LNCaP clone FGC (cell line): ENCODE results near the gene ILF3.

Experiments used
- DNase-seq: peaks from one replicate; pipeline ENCODE4 v3.0.0-alpha.2; 2011; ENCODE audit warnings: low read depth
- H3K4me3 ChIP-seq: 2 replicates; pipeline ENCODE4 v1.5.1; 2011; ENCODE audit warnings: mild to moderate bottlenecking, low read depth, low read length, control low read depth
- TF ChIP-seq, protein P1 (sequence below): IDR thresholded peaks from 2 replicates; pipeline ENCODE4 v1.5.1; 2012; ENCODE audit warnings: mild to moderate bottlenecking; ENCODE audit not compliant: control insufficient read depth, insufficient read depth; ENCODE audit errors: extremely low read depth

Gene ILF3

GRCh38 chr19:10653732-10654609 is at the start of gene ILF3:
Gene ILF3, plus strand, starts transcription at chr19:10654346. Its CDS starts 16,260 bp downstream, at chr19:10670606.
- peak; percentile 100 for DNase-seq
- peak within 1 kb of the TSS; percentile 95 for H3K4me3 ChIP-seq
- TF ChIP-seq, protein P1, sequence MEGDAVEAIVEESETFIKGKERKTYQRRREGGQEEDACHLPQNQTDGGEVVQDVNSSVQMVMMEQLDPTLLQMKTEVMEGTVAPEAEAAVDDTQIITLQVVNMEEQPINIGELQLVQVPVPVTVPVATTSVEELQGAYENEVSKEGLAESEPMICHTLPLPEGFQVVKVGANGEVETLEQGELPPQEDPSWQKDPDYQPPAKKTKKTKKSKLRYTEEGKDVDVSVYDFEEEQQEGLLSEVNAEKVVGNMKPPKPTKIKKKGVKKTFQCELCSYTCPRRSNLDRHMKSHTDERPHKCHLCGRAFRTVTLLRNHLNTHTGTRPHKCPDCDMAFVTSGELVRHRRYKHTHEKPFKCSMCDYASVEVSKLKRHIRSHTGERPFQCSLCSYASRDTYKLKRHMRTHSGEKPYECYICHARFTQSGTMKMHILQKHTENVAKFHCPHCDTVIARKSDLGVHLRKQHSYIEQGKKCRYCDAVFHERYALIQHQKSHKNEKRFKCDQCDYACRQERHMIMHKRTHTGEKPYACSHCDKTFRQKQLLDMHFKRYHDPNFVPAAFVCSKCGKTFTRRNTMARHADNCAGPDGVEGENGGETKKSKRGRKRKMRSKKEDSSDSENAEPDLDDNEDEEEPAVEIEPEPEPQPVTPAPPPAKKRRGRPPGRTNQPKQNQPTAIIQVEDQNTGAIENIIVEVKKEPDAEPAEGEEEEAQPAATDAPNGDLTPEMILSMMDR = no peak

DNA sequence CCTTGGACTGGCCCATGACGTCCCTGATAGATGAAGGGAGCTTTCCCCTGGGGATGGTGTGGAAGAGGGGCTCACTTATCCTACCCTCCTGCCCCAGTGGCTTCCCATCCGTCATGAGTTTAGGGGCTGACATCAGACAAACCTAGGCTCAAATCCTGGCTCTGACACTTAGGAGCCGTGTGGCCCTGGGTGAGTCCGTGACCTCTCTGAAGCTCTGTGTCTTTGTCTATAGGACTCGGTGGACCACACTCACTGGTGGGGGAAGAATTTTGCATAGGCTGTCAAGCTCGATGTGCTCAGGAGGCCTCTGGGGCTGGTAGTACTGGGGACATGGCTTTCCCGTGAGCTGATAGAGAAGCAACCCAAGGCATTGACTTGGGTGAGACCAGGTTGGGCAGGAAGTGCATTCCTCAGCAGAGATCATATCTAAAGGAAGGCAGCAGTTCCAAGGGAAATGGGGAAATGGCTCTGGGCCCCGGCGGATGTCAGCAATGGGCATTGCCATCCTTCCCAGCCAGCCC is 49.6 kb upstream of the ILF3 start:
- no peak for DNase-seq
- TF ChIP-seq, protein P1 = no peak
- H3K4me3 ChIP-seq = no peak overlapping the region

DNA sequence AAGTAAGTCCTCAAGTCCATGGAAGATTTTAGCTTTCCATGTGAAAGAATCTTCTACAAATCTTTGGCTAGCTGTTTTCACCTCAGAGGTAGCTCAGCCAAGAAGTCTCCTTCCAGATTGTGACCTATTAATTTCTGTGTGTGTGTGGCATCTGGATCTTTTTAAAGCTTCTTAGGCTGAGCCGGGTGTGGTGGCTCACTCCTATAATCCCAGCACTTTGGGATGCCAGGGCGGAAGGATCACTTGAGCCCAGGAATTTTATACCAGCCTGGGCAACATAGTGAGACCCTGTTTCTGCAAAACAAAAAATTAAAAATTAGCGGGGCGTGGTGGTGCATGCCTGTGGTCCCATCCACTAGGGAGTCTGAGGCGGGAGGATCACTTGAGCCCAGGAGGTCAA is 42.2 kb upstream of the ILF3 start:
- TF ChIP-seq, protein P1 = no peak
- DNase-seq = no peak
- H3K4me3 ChIP-seq = no peak overlapping the region

DNA sequence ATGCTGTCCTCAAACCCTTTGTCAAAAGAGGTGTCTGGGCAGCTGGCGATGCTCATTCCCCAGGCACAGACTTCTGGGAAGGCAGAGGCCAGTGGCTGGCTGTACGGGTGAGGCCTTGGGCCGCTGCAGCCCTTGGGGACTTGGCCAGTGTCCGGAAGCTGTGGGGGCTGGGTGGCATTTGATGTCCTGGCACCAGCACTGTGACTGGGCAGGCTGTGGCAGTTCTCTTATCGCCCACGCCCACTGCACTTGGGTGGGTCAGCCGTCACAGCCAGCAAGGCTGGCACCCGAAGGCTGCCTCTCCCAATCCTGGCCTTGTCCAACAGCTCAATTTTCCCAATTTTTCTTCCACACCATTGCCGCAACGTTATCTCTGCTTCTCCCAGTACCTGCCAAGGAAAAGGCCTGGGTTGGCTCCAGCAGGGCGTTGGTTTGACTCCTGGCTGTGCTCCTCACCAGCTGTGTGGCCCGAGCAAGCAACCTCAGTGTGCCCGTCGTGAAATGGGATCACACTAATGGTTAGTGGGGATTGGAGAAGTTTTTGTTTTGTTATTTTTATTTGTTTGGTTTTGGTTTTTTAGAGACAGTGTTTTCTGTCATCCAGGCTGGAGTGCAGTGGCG is 41.5 kb upstream of the ILF3 start:
- H3K4me3 ChIP-seq = no peak overlapping the region
- TF ChIP-seq, protein P1 = no peak
- no peak for DNase-seq

GRCh38 chr19:10615429-10616023 is 38.6 kb upstream of the ILF3 start:
- DNase-seq = no peak
- H3K4me3 ChIP-seq = no peak overlapping the region
- TF ChIP-seq, protein P1 = no peak

GRCh38 chr19:10617409-10618121 is 36.6 kb upstream of the ILF3 start:
- TF ChIP-seq, protein P1 = no peak
- DNase-seq = no peak
- H3K4me3 ChIP-seq = no peak overlapping the region
